ENCODE data around the gene TENM3.

TENM3 gene

GRCh38 chr4:182288534-182288933 lies 45.3 kb downstream of the TENM3 start:
- DNase-seq, result peak; percentile 12
- no peaks in the 10 kb centered on the region for H4K20me1 ChIP-seq (ENCODE audit: insufficient read depth, low read length)
- no peaks in the 10 kb centered on the region for H3K9me2 ChIP-seq (replicated peaks; ENCODE audit: insufficient read depth, low read length)
- no peaks in the 10 kb centered on the region for H3K79me2 ChIP-seq (ENCODE audit: low read length)
- H3F3A ChIP-seq (ENCODE audit: insufficient read depth, low read length), result no peaks in the 10 kb centered on the region
- no peaks in the 10 kb centered on the region for H3K27me3 ChIP-seq (replicated peaks; ENCODE audit: insufficient read depth, low read length)
- no peaks in the 10 kb centered on the region for H3K9me3 ChIP-seq (replicated peaks; ENCODE audit: insufficient read depth, low read length)
- no peaks in the 10 kb centered on the region for H3K4me1 ChIP-seq (ENCODE audit: low read length)
- H3K9ac ChIP-seq (ENCODE audit: low read length), result no peak overlapping the region
- H2AFZ ChIP-seq (ENCODE audit: low read length), result no peak overlapping the region
- no peak overlapping the region for H3K4me3 ChIP-seq (ENCODE audit: low read length)
- H3K4me2 ChIP-seq (ENCODE audit: low read depth, low read length), result no peak overlapping the region
- H3K36me3 ChIP-seq (replicated peaks; ENCODE audit: insufficient read depth, low read length), result no peaks in the 10 kb centered on the region
- no peak overlapping the region for H3K27ac ChIP-seq (ENCODE audit: low read length)
- TF ChIP-seq CTCF (IDR thresholded peaks at IDR 0.05; ENCODE audit: low read length), result no peak
- no peak for TF ChIP-seq EZH2phosphoT487 (IDR thresholded peaks at IDR 0.05; ENCODE audit: low read length)
- TF ChIP-seq EZH2 (optimal IDR thresholded peaks at IDR 0.05; ENCODE audit: low read depth, low read length), result no peak

GRCh38 chr4:182289809-182290208 lies 46.6 kb downstream of the TENM3 start:
- Histone ChIP-seq H2AFZ (ENCODE audit: low read length) (no peak overlapping the region), H3K9ac (ENCODE audit: low read length) (no peak overlapping the region), H3K4me2 (ENCODE audit: low read depth, low read length) (no peak overlapping the region), H3K27ac (ENCODE audit: low read length) (no peak overlapping the region), H3K9me3 (replicated peaks; ENCODE audit: insufficient read depth, low read length) (no peaks in the 10 kb centered on the region), H3K36me3 (replicated peaks; ENCODE audit: insufficient read depth, low read length) (no peaks in the 10 kb centered on the region), H3K9me2 (replicated peaks; ENCODE audit: insufficient read depth, low read length) (no peaks in the 10 kb centered on the region), H3K4me1 (ENCODE audit: low read length) (no peaks in the 10 kb centered on the region), H3F3A (ENCODE audit: insufficient read depth, low read length) (no peaks in the 10 kb centered on the region), H3K27me3 (replicated peaks; ENCODE audit: insufficient read depth, low read length) (no peaks in the 10 kb centered on the region), H4K20me1 (ENCODE audit: insufficient read depth, low read length) (no peaks in the 10 kb centered on the region), H3K79me2 (ENCODE audit: low read length) (no peaks in the 10 kb centered on the region), H3K4me3 (ENCODE audit: low read length) (no peak overlapping the region)
- TF ChIP-seq CTCF (IDR thresholded peaks at IDR 0.05; ENCODE audit: low read length) (no peak), EZH2phosphoT487 (IDR thresholded peaks at IDR 0.05; ENCODE audit: low read length) (no peak), EZH2 (optimal IDR thresholded peaks at IDR 0.05; ENCODE audit: low read depth, low read length) (no peak)
- no peak for DNase-seq

GRCh38 chr4:182291175-182291574 lies 48.0 kb downstream of the TENM3 start:
- Histone ChIP-seq H2AFZ (ENCODE audit: low read length) (no peak overlapping the region), H4K20me1 (ENCODE audit: insufficient read depth, low read length) (no peaks in the 10 kb centered on the region), H3K27ac (ENCODE audit: low read length) (no peak overlapping the region), H3K36me3 (replicated peaks; ENCODE audit: insufficient read depth, low read length) (no peaks in the 10 kb centered on the region), H3K27me3 (replicated peaks; ENCODE audit: insufficient read depth, low read length) (no peaks in the 10 kb centered on the region), H3K9me2 (replicated peaks; ENCODE audit: insufficient read depth, low read length) (no peaks in the 10 kb centered on the region), H3K4me1 (ENCODE audit: low read length) (no peaks in the 10 kb centered on the region), H3K9me3 (replicated peaks; ENCODE audit: insufficient read depth, low read length) (no peaks in the 10 kb centered on the region), H3K4me2 (ENCODE audit: low read depth, low read length) (no peak overlapping the region), H3K4me3 (ENCODE audit: low read length) (no peak overlapping the region), H3K79me2 (ENCODE audit: low read length) (no peaks in the 10 kb centered on the region), H3K9ac (ENCODE audit: low read length) (no peak overlapping the region), H3F3A (ENCODE audit: insufficient read depth, low read length) (no peaks in the 10 kb centered on the region)
- TF ChIP-seq EZH2 (optimal IDR thresholded peaks at IDR 0.05; ENCODE audit: low read depth, low read length) (no peak), EZH2phosphoT487 (IDR thresholded peaks at IDR 0.05; ENCODE audit: low read length) (no peak), CTCF (IDR thresholded peaks at IDR 0.05; ENCODE audit: low read length) (no peak)
- no peak for DNase-seq

All from MM.1S (cell line).